Hematopoietic multipotent progenitor cell treated with erythropoietin and hydrocortisone succinate and interleukin-3 and kit ligand, for 15 days (in vitro differentiated cells): ENCODE results near the gene ZNF791.
"Not testable (repeated sequence)": the region's sequence is repeated elsewhere in the genome, so short reads cannot be mapped to it uniquely, and the experiment has no call there.

ENCODE experiments used
- DNase-seq: peaks from one replicate; pipeline ENCODE4 v3.0.0-alpha.2; 2015; ENCODE audit warnings: low spot score

Gene ZNF791

DNA sequence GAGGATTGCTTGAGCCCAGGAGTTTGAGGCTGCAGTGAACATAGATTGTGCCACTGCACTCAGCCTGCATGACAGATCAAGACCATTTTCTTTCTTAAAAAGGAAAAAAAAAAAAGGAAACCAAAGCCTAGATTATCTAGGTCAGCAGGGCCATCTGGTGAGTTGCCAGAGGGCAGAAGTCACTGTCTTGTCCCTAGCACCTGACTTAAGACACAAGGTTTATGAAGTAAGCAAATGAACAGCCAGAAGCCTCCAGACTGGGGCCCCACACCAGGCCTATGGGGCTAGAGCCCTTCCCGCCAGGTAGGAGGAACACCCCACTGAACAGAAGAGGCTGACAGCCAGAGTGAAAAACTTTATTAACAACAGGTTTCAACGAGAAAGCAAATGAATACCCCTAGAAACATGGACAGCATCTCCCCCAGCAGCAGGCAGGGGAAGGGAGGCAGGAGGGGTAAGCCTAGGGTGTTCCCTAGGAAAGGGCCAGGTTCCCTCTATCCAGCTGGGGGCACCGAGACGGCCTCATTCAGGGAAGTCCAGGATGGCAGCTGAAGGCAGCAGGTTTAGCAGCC lies 57.1 kb downstream of the ZNF791 start:
- DNase-seq: no peak

- DNase-seq: no peak
These were observed 57.6 kb downstream of the ZNF791 start for GRCh38 chr19:12668346-12668745.

DNA sequence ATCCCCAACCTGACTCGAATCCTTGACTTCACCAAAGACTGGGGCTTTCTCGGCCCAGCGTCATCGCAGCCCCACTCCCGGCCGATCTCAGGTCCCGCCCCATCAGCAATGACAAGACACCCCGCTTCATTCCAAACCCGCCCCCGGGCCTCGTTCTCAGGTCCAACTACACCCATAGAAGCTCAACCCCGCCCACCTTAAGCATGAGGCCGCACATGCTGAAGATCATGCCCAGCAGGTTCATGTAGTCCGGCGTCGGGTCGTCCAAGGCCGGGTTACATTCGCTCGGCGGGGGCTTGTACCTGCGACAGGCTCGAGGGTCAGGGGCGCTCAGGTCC lies 58.2 kb downstream of the ZNF791 start:
- DNase-seq: peak; percentile 79

DNA sequence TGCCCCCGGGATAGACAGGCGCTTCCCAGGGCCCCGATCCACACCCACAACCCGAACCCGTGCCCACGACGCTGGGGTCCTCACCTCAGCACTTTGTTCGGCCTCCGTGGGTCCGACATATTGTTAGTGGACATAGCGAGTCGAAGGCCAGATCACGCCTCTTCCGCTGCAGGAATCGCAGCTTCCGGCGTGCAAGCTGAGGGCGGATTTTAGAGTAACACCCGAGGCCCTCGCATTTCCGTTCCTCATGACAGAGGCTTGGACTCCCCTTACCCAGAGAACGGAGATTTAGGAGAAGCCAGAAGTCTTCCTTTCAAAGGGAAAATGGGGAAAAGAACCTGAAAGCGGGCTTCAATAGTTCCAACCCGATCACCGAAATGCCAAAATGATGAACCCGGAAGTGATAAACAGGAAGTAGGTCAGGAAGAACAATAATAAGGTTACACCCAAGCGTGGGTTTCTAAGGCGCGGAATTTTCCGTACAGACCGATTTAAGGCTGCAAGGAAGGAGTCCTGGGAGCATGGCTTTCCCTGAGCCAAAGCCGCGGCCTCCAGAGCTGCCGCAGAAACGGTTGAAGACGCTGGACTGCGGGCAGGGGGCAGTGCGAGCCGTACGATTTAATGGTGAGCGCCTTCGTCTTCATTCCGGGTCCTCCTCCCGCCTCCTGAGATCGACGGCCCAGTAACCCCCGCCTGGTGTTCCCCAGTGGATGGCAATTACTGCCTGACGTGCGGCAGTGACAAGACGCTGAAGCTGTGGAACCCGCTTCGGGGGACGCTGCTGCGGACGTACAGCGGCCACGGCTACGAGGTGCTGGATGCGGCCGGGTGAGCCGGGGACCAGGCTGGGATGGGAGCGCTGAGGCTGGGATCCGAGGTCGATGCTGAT lies 58.8 kb downstream of the ZNF791 start:
- peak; percentile 87 for DNase-seq

- DNase-seq: no peak
These were observed 59.6 kb downstream of the ZNF791 start for GRCh38 chr19:12670159-12670928.

DNA sequence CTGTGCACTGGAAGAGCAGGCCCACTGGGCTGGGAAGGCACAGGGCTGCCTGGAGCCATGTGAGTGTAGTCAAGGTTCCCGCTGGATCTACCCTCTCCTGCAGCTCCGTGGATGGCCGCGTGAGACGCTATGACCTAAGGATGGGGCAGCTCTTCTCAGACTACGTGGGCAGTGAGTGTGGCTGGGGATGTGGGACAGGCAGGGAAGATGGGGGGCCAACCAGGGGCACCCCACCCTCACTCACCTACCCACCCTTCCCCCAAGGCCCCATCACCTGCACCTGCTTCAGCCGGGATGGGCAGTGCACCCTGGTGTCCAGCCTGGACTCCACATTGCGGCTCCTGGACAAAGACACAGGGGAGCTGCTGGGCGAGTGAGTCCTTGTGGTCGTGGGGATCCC lies 62.0 kb downstream of the ZNF791 start:
- no peak for DNase-seq

GRCh38 chr19:12675399-12675798 lies 64.7 kb downstream of the ZNF791 start:
- no peak for DNase-seq

DNA sequence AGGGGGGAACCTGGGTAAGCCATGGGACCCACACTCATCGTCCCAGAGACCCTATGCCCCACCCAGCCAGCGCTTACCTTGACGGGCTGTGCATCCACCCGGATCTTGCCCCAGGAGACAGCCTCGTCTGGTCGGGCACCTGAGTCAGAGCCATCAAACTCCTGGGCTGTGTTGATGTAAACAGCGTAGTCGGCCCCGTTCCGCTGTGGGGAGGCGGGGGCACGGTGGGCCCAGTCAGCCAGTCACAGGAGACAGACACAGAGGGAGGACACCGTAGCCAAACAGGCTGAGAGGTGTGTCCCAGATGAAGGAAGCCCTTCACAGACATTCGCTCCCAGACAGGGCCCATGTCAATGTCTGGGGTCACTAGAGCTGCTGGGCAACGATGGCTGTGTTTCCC lies 65.2 kb downstream of the ZNF791 start:
- no peak for DNase-seq

DNA sequence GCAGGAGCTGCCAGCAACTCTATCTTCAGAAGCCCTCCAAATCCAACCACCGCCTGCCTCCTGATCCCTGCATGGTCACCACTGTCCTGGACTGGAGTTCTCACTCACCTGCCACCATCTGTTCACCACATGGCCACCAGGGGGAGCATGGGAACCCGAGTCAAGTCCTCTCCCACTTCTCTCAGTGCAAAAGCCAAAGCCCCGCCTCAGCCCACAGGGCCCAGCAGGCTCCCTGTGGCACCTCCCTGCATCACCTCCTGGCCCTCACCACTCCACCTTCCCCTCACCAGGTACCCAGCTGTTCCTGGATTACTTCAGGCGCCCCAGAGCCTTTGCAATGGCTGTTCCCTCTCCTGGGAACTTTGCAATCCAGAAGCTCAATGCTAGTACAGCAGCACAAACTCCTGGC lies 65.7 kb downstream of the ZNF791 start:
- peak; percentile 85 for DNase-seq

GRCh38 chr19:12676928-12677327 lies 66.2 kb downstream of the ZNF791 start:
- no peak for DNase-seq

DNA sequence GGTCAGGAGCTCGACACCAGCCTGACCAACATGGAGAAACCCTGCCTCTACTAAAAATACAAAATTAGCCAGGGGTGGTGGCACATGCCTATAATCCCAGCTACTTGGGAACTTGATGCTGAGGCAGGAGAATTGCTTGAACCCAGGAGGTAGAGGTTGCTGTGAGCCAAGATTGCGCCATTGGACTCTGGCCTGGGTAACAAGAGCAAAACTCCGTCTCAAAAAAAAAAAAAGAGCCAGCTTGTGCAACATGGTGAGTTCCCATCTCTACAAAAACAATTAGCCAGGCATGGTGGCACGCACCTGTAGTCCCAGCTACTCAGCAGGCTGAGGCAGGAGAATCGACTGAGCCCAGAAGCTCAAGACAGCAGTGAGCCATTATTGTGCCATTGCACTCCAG lies 67.3 kb downstream of the ZNF791 start:
- DNase-seq: not testable (repeated sequence)

- DNase-seq: no peak
These were observed 69.3 kb downstream of the ZNF791 start for GRCh38 chr19:12680034-12680433.

- peak; percentile 98 for DNase-seq
These were observed 70.6 kb downstream of the ZNF791 start, which contains the start of gene DHPS for GRCh38 chr19:12681074-12681987. Gene DHPS (minus strand): TSS chr19:12681880. CDS start chr19:12681766, 114 bp downstream.
